HG03571 (cell line): ENCODE results near the gene ATR.
"Not testable (repeated sequence)": the region's sequence is repeated elsewhere in the genome, so short reads cannot be mapped to it uniquely, and the experiment has no call there.

Experiments used
- ATAC-seq: cut with Tn5 transposase; IDR thresholded peaks from one replicate; pipeline ENCODE4 v1.9.1; 2021; ENCODE audit not compliant: unreplicated experiment

The ATR gene

DNA sequence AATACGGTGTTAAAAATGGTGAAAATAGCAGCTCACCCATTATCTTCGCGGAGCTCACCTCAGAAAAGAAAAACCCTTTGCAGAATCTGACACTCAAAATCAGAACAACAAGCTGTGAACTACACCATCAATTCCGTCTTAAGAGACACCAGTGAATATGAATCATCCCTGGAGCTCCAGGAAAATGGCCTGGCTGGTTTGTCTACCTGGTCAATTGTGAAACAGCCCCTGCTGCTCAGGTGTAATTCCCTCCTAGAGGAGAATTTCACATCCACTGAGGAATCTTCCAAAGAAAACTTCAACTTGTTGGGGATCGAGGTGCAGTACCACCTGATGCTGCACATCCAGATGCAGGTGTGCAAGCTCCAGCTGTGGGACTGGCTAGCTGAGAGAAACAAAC is 127.7 kb downstream of the ATR start:
- ATAC-seq: no peak

DNA sequence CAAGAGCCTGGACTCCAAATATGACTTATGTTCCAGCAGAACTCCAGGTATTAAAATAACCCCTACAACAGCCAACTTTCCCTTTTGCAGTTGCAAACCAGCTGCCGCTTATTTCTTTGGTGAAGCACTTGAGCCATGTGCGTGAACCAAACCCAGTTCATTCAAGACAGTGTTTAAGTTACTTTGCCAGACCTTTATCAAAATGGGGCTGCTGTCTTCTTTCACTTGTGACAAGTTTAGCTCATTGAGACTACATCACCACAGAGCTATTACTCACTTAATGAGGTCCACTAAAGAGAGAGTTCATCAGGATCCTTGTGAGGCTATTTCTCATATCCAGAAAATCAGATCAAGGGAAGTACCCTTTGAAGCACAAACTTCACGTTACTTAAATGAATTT is 128.3 kb downstream of the ATR start:
- ATAC-seq: no peak

DNA sequence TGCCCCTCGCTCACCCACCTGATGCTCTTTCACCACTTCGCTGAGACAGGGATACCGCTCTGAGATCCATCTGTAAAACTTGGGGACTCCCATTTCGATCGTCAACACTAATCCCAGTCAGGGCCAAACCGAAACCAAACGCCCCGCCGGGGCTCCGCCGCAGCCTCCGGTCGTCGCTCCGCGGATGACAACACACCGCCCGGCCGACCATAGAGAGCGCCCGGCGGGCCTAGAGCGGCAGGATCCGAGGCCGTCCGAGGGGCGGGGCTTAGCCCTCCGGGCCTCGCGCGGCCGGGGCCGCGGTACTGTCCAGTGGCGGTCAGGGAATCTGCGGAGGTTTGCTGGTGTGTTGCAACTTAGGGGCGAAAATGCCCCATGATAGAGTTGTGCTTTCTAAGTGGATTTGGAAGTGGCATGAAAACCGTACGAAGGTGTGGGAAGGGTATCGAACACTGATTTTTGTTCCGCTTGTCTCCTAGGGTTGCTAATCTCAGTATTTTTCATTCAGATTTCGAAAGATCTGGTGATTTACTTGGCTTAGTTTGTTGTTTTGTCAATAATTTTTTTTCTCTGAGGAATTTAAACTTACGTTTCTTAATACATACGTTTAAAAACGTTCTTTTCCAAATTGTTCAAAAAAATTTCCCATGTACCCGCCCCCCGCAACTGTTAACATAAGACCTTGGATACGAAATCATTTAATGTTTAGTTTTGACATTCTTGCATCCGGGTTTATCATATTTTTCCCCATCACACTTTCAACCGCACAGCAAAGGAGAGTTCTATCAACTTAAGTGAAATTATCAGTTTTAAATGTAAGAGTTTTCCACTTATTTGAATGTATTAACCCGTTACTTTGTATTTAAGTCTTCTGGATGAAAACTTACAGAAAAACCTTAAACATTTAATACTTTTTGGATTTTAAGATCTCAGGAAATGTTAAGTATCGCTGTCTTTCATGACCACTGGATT is 130.4 kb downstream of the ATR start, which contains the start of gene XRN1:
XRN1 (minus strand) TSS at position 186 of the 972 bp plus-strand sequence; CDS start at position 93, 93 bp downstream.
- ATAC-seq: peak; percentile 89

DNA sequence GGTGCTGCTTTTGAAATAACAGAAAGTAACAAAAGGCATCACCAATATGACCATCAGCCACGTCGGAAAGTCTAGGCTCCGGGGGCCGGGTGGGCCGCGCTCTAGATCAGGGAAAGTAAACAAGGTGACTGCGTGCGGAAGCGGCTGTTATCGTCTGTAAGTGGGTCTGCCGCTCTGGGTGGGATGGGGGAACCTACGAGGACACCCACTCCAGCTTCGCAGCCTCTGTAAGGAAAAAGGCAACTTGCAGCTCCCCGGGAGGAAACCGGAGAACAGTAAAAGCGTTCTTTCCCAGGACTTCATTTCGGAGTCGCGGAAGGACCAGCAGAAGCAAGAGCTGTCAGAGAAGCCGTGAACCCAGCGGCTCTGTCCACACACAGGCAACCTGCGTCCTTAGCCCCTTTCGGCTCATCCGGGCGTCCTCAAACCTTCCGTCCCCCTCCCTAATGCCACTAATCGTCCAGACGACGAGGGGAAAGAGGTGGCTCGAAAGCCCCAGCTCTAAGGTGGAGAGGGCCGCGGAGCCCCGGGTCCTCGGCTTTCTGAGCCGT is 131.2 kb downstream of the ATR start:
- peak; percentile 16 for ATAC-seq

DNA sequence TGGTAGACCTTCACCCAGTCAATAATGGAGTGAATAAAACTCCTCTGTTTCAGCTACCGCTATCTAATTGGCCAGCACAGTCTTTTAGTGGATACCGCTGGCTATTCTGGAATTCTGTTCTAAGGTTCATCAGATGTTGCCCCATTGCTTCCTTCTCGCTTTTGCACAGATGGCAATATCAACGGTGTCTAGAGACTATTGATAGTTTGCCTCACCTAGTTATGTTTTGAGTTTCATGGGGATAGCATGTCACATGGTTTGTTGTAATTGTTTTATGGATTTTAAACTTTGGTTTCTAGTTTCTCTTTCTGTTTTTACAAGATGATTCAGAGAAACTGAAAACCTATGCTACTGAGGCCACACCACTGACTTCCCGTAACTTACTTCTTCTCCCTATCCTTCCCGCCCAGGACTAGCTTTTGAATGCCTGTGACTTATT is 132.7 kb downstream of the ATR start:
- ATAC-seq: peak; percentile 40

DNA sequence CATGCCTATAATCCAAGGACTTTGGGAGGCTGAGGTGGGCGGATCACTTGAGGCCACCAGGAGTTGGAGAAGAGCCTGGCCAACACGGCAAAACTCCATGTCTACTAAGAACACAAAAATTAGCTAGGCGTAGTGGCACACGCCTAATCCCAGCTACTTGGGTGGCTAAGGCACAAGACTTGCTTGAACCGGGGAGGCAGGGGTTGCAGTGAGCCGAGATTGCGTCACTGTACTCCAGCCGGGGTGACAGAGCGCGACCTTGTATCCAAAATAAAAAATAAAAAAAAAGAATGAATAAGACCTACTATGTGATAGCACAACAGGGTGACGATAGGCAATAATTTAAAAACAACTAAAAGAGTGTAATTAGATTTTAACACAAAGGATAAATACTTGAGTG is 134.2 kb downstream of the ATR start:
- no peak for ATAC-seq

DNA sequence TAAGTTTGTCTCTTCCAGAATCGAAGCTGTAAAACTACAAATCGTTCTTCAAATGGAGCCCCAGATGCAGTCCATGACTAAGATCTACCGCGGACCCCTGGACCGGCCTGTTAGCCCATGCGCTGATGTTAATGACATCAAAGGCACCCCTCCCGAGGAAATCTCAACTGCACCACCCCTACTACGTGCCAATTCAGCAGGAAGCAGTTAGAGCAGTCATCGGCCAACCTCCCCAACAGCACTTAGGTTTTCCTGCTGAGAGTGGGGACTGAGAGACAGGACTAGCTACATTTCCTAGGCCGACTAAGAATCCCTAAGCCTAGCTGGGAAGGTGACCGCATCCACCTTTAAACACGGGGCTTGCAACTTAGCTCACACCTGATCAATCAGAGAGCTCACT is 135.5 kb downstream of the ATR start:
- not testable (repeated sequence) for ATAC-seq

DNA sequence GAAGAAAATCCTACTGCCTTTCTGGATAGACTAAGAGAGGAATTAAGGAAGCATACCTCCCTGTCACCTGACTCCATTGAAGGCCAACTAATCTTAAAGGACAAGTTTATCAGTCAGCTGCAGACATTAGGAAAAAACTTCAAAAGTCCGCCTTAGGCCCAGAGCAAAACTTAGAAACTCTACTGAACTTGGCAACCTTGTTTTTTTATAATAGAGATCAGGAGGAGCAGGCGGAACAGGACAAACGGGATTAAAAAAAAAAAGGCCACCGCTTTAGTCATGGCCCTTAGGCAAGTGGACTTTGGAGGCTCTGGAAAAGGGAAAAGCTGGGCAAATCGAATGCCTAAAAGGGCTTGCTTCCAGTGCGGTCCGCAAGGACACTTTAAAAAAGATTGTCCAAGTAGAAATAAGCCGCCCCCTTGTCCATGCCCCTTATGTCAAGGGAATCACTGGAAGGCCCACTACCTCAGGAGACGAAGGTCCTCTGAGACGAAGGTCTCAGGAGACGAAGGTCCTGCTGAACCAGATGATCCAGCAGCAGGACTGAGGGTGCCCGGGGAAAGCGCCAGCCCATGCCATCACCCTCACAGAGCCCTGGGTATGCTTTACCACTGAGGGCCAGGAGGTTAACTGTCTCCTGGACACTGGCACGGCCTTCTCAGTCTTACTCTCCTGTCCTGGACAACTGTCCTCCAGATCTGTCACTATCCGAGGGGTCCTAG is 138.9 kb downstream of the ATR start:
- ATAC-seq: not testable (repeated sequence)

DNA sequence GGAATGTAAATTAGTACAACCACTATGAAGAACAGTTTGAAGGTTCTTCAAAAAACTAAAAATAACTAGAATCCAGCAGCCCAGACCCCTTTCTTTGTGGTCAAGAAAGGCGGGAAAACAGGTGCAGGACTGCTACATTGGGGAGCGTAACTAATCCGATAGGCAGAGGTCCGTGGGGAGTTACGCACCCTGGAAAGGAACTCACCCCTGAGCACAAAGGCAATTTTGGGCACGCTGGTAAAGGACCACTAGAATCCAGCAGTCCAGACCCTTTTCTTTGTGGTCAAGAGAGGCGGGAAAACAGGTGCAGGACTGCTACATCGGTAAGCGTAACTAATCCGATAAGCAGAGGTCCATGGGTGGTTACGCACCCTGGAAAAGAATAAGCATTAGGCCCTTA is 140.4 kb downstream of the ATR start:
- not testable (repeated sequence) for ATAC-seq

DNA sequence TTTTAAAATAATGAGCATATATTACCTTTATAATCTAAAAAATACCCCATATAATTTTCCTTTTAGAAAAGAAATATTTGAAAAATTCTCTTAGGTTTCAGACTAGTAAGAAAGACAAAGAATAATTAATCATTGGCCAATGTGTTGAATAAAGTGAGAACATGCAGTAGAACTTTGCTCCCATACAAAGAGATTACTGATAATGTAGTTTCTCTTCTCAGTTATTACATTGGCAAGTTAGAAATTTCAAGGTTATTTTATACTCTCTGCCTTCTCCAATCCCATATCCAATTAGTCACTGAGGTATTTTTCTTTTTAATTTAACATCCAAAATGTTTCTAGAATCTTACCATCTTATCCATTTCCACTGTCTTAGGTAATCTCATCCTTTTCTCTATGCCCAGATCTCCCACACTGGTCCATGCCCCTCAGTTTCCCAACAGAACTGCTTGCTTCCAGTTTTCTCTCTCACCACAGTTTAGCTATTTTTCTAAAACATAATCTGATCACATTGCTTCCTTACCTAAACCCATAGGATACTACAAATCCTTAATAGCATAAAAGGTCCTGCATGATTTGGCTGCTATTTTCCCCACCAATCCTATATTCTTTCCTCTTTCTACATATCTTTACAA is 141.5 kb downstream of the ATR start:
- no peak for ATAC-seq

DNA sequence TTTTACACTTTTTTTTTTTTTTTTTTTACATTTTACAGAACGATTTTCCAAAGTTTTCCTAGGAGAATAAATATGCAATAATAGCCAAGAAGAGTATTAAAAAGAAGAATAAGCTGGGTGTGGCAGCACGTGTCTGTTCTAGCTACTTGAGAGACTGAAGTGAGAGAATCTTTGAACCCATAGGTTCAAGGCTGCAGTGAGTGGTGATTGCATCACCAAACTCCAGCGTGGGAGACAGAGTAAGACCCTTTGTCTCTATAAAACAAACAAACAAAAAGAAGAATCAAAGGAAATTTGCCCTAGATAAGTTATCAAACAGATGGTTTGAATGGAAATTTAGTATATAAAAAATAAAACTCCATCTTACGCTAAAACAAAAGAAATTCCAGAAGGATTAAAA is 144.0 kb downstream of the ATR start:
- no peak for ATAC-seq

DNA sequence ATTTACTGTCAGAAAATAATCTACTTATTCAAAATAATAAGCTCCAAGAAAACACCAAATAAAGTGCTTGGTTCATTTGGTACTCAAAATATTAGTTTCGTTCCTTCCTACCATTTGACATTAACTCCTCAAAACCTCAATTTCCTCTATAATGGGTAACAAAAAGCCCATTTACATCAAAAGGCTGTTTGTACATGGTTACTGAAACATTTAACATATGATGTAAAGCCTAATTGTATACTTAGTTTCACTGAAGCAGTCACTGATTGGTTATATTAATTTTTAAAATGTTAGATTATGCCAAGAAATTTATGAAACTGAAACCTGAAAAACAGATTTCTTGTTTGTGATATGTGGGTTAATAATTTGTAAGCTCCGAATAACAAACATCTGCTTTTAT is 145.4 kb downstream of the ATR start:
- peak; percentile 50 for ATAC-seq

DNA sequence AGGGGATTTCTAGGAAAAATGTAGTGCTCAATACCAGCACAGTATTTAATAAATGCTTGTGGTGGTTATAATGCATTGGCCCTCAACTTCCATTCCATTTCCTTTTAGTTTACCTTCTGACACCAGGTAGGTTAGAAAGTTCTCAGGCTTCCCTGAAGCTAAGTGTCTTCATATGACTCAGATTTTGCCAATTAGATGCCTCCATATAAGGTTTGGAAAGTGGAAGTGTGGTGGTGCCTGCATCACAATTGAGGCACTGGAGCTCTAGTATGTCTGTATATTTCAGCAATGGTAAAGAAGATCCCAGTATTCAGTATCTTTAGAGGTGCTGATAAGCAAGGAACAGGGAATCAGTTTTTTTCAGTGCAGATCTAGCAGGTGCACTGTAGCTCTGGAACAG is 149.0 kb downstream of the ATR start:
- ATAC-seq: no peak

DNA sequence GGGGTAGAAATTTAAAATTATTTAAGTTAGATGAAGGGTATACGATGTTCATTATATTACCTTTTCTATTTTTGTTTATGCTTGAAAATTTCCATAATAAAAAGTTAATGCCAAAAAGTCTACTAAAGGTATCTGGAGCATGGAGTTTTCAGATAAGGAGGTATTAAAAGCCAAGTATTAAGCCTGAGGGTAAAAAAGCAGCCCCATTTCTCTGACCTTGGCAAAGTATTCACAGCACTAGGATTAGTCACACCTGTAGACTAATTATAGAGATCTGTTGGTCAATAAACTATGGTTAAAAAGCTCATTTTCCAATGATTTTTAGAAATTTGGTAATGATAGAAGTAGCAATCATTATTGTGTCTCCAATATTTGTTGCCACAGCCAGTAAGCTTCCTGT is 153.8 kb downstream of the ATR start:
- ATAC-seq: no peak

DNA sequence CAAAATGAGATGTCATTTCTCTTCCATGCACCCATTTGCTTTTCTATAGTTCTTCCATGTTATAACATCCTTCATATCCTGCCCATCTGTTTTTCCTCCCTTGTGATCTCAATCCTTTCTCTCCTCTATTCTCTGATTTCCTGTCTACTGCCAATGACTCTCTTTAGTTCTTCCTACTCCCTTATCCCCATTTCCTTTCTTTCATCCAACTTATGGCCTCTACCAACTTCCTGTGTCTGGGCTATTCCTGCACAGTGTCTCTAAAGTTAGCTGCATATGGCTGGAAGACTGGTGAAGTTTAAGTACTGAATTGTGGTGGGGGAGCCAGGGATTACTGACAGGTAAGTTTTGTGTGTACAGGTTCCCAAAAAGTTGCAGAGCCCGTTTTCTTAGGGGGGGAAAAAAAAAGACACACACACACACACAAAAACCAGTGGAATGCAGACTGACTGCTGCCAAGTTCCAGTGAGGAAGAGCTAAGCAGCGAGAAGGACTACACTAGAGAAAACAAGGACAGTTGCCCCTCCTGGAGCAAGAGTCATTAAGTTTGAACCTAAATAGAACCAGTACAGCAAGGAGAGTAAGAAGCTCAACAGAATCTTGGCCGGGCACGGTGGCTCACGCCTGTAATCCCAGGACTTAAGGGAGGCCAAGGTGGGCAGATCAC is 159.5 kb downstream of the ATR start:
- no peak for ATAC-seq

DNA sequence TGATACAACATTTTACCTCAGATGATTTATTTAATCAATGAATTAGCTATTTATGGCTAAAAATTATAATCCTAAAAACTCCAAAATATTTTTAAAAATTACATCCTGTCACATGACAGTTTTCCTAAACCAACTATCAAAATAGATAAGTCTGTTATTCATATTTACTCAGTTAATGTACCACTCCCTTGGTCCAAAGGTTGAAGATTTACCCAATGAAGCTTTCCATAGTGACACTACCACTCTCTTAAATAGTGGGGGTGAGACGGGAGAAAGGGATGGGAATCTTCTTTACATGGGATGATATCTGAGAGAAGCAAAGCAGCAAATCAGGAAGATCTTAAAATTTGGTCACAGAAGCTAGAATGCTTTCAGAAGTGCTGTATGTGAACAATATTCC is 161.2 kb downstream of the ATR start:
- no peak for ATAC-seq

DNA sequence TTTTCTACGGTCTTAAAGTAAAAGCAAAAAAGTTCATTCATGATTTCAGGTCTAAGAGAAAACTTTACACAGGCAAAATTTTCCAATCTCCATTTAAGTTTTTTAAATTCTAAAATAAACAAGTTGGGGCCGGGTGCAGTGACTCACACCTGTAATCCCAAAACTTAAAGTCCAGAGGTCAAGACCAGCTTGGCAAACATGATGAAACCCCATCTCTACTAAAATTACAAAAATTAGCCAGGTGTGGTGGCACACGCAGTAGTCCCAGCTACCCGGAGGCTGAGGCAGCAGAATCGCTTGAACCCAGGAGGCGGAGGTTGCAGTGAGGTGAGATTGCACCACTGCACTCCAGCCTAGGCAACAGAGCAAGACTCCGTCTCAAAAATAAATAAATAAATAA is 178.0 kb downstream of the ATR start:
- not testable (repeated sequence) for ATAC-seq
